Suprapubic skin (tissue), 4 donors: ENCODE data around the gene BLTP2.

Experiments used
- EP300 ChIP-seq: sonication (generic); formaldehyde crosslinking; IDR thresholded peaks from one replicate; pipeline ENCODE4 v1.6.1; 2017; ENCODE audit warnings: antibody characterized with exemption
- POLR2A ChIP-seq, 2 donors: fragments of 450-650 bp; IDR thresholded peaks; one replicate each; pipeline ENCODE4 v1.6.1; 2017; ENCODE audit warnings: antibody characterized with exemption in 2 of 2, mild to moderate bottlenecking in 2 of 2, moderate library complexity in 2 of 2
- POLR2AphosphoS5 ChIP-seq, 3 donors: sonication (generic); formaldehyde crosslinking; IDR thresholded peaks; one replicate each; pipeline ENCODE4 v1.6.1; 2017; ENCODE audit warnings: antibody characterized with exemption in 3 of 3
- TF ChIP-seq, protein P1 (sequence below), 2 donors: fragments of 200-600 bp in 1 of 2; fragments of 450-650 bp in 1 of 2; sonication (generic) in 1 of 2; IDR thresholded peaks; one replicate each; pipeline ENCODE4 v1.5.1; 2016 to 2019; ENCODE audit warnings: antibody characterized with exemption in 2 of 2, mild to moderate bottlenecking in 1 of 2, moderate library complexity in 1 of 2

GRCh38 chr17:28669918-28670317 is 25.0 kb upstream of the BLTP2 start:
- TF ChIP-seq, protein P1, sequence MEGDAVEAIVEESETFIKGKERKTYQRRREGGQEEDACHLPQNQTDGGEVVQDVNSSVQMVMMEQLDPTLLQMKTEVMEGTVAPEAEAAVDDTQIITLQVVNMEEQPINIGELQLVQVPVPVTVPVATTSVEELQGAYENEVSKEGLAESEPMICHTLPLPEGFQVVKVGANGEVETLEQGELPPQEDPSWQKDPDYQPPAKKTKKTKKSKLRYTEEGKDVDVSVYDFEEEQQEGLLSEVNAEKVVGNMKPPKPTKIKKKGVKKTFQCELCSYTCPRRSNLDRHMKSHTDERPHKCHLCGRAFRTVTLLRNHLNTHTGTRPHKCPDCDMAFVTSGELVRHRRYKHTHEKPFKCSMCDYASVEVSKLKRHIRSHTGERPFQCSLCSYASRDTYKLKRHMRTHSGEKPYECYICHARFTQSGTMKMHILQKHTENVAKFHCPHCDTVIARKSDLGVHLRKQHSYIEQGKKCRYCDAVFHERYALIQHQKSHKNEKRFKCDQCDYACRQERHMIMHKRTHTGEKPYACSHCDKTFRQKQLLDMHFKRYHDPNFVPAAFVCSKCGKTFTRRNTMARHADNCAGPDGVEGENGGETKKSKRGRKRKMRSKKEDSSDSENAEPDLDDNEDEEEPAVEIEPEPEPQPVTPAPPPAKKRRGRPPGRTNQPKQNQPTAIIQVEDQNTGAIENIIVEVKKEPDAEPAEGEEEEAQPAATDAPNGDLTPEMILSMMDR (IDR thresholded peaks at IDR 0.05): no peak
- TF ChIP-seq EP300: no peak
- no peak for TF ChIP-seq POLR2A (IDR thresholded peaks at IDR 0.05)
- TF ChIP-seq POLR2AphosphoS5 (IDR thresholded peaks at IDR 0.05): no peak
